Stomach (tissue), 19 donors: Measurements from ENCODE around the gene RNU6-7. TPM values are rescaled to one million over a fixed set of nuclear protein-coding genes. Genes with fewer than 3 reads are reported as not detected.
A peak's percentile ranks its signal among the peaks of the same experiment; 100 is the strongest.

Source experiments
- DNase-seq, 2 donors: peaks; one replicate each; pipeline versions ENCODE4 v3.0.0 to v3.0.0-alpha.2; 2013 to 2019
- H3K27ac ChIP-seq, 5 donors: fragments of 200-600 bp in 4 of 5; sonication (generic) in 4 of 5; one replicate each; pipeline ENCODE4 v1.5.1; 2013 to 2019; ENCODE audit warnings: mild to moderate bottlenecking in 1 of 5, moderate library complexity in 1 of 5
- H3K27me3 ChIP-seq, 3 donors: fragments of 200-600 bp; sonication (generic); one replicate each; pipeline ENCODE4 v1.5.1; 2017 to 2019; ENCODE audit warnings: mixed run types in 1 of 3
- H3K36me3 ChIP-seq, 4 donors: fragments of 200-600 bp; sonication (generic); 1 replicate in 3 of 4; 2 replicates in 1 of 4; pipeline ENCODE4 v1.5.1; 2016 to 2019
- H3K4me1 ChIP-seq, 4 donors: fragments of 200-600 bp; sonication (generic); one replicate each; pipeline ENCODE4 v1.5.1; 2016 to 2019
- H3K4me3 ChIP-seq, 4 donors: fragments of 200-600 bp; sonication (generic) in 3 of 4; one replicate each; pipeline ENCODE4 v1.5.1; 2016 to 2019; ENCODE audit warnings: mild to moderate bottlenecking in 1 of 4
- H3K9me3 ChIP-seq, 4 donors: fragments of 200-600 bp; sonication (generic); one replicate each; pipeline ENCODE4 v1.5.1; 2016 to 2019
- EP300 ChIP-seq: sonication (generic); formaldehyde crosslinking; IDR thresholded peaks from one replicate; pipeline ENCODE4 v1.6.1; 2017; ENCODE audit warnings: antibody characterized with exemption
- POLR2A ChIP-seq, 4 donors: fragments of 450-650 bp; IDR thresholded peaks; one replicate each; pipeline ENCODE4 v1.6.1; 2016; ENCODE audit warnings: antibody characterized with exemption in 4 of 4, control low read depth in 2 of 4, mild to moderate bottlenecking in 1 of 4, moderate library complexity in 1 of 4
- POLR2AphosphoS5 ChIP-seq, 3 donors: sonication (generic); formaldehyde crosslinking; IDR thresholded peaks; one replicate each; pipeline ENCODE4 v1.6.1; 2016; ENCODE audit warnings: antibody characterized with exemption in 3 of 3
- WGBS, 5 donors: extraction: QIAGEN DNeasy Blood & Tissue Kit in 3 of 5; methylation state at CpG; one replicate each; pipeline versions ENCODE4 v1.1.5 to v1.1.7; 2013 to 2018; 5-methylcytosine and 5-hydroxymethylcytosine counted together
- intact Hi-C: fragments of 100-400 bp; cut with DNase I; formaldehyde crosslinking; loops from one replicate; pipeline ENCODE4 v1.15.1; 2023; ENCODE audit warnings: low total_unique reads
- long read RNA-seq, 10 donors: transcript quantifications; one replicate each; lab custom pipeline, GENCODE V29; 2026
- polyA plus RNA-seq, 3 donors: library from polyadenylated mRNA; stranded (reverse); fragments of 200-250 nt; gene quantifications; one replicate each; pipeline ENCODE4 v1.2.3, GENCODE V29; 2013
- total RNA-seq, 5 donors: library from RNA; depleted of rRNA; stranded (reverse); fragments of >200 nt; gene quantifications; one replicate each; pipeline versions ENCODE4 v1.1.0 to v1.2.3, GENCODE V29; 2014 to 2016
- TF ChIP-seq, protein P1 (sequence below), 7 experiments: fragments of 450-650 bp in 4 of 7; fragments of 200-600 bp in 3 of 7; sonication (generic) in 3 of 7; IDR thresholded peaks; one replicate each; pipeline ENCODE4 v1.5.1; 2016 to 2019; ENCODE audit warnings: antibody characterized with exemption in 7 of 7, control low read depth in 2 of 7, mild to moderate bottlenecking in 1 of 7
- donor health status: healthy with polysubstance abuse.
- donor health status: Bipolar disorder and iron deficiency.
- donor health status: healthy.

The RNU6-7 gene
- total RNA-seq (not detected), polyA plus RNA-seq (not detected)
- long read RNA-seq, donor 1: 0 reads
- long read RNA-seq, donor 2: 0 reads
- long read RNA-seq, donor 3: 0 reads
- long read RNA-seq, donor 4: 0 reads
- long read RNA-seq, donor 5: 0 reads
- long read RNA-seq, donor 6: 0 reads
- long read RNA-seq, donor 7: 0 reads
- long read RNA-seq, donor 8: 0 reads
- long read RNA-seq, donor 9: 0 reads
- long read RNA-seq, donor 10: 0 reads

DNA sequence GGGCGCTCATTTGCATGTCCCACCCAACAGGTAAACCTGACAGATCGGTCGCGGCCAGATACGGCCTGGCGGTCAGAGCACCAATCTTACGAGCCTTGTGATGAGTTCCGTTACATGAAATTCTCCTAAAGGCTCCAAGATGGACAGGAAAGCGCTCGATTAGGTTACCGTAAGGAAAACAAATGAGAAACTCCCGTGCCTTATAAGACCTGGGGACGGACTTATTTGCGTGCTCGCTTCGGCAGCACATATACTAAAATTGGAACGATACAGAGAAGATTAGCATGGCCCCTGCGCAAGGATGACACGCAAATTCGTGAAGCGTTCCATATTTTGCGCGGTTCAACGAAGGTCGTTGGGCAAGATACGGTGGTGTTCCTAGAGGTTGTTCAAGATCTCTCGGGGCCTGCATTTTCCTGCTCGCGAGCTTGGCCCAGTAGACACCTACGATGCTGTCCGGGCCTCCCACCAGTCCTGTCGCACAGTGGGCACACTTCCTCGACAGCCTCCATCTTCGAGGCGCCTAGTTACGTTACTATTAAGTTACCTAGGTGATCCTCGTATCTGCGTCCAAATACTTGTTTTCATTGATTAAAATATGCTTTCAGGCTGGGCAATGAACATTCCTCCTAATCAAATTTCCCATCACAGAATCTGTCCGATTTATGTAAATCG is at the start of gene RNU6-7:
Gene RNU6-7, plus strand, starts transcription at position 230 of the 675 bp plus-strand sequence.
- H3K4me1 ChIP-seq: peaks cover 9 to 44% (median 20%) of the 10 kb centered on the region in 4 donors
- no peaks in the 10 kb centered on the region for H3K9me3 ChIP-seq
- H3K27me3 ChIP-seq: no peaks in the 10 kb centered on the region
- WGBS, 5 donors: 1 to 4% (median 2%) methylated on average over 40 of the region's 40 CpGs
- TF ChIP-seq, protein P1, sequence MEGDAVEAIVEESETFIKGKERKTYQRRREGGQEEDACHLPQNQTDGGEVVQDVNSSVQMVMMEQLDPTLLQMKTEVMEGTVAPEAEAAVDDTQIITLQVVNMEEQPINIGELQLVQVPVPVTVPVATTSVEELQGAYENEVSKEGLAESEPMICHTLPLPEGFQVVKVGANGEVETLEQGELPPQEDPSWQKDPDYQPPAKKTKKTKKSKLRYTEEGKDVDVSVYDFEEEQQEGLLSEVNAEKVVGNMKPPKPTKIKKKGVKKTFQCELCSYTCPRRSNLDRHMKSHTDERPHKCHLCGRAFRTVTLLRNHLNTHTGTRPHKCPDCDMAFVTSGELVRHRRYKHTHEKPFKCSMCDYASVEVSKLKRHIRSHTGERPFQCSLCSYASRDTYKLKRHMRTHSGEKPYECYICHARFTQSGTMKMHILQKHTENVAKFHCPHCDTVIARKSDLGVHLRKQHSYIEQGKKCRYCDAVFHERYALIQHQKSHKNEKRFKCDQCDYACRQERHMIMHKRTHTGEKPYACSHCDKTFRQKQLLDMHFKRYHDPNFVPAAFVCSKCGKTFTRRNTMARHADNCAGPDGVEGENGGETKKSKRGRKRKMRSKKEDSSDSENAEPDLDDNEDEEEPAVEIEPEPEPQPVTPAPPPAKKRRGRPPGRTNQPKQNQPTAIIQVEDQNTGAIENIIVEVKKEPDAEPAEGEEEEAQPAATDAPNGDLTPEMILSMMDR (IDR thresholded peaks at IDR 0.05): no peak
- TF ChIP-seq POLR2AphosphoS5 (IDR thresholded peaks at IDR 0.05): peak in 1 of 3 donors; percentile 25
- intact Hi-C loops: no loop called here
- H3K4me3 ChIP-seq: peak within 1 kb of the TSS; percentile 65 to 84 (median 74)
- DNase-seq: peak in 1 of 2 donors; percentile 75
- peak within 1 kb of the TSS; percentile 67 to 85 (median 81) for H3K27ac ChIP-seq
- no peaks in the 10 kb centered on the region for H3K36me3 ChIP-seq

DNA sequence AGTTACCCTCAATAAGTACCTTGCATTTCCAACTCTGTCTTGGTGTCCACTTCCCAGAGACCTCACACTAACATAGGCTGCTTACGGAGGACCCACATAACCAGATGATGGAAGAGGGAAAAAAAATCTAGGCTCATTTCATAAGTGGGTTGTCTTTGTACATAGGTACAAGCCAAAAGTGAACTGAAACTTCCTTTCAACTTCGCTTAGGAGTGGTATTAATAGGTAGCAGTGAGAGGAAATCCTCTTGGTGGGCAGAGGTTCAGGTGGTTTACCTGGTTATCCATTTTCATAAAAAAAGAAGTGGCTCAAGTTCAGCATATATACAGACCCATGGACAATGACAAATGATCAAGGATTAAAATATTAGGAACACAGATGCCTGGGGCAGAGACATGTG is 35.8 kb upstream of the RNU6-7 start:
- DNase-seq: no peak
- H3K27ac ChIP-seq: no peak overlapping the region
- no peaks in the 10 kb centered on the region for H3K36me3 ChIP-seq
- H3K4me3 ChIP-seq: no peak overlapping the region
- intact Hi-C loops: no loop called here
- H3K4me1 ChIP-seq: no peaks in the 10 kb centered on the region
- 88 to 95% (median 94%) methylated on average over 2 of the region's 2 CpGs for WGBS, 5 donors
- H3K9me3 ChIP-seq: no peaks in the 10 kb centered on the region
- H3K27me3 ChIP-seq: no peaks in the 10 kb centered on the region
- no peak for TF ChIP-seq POLR2A (IDR thresholded peaks at IDR 0.05)
- TF ChIP-seq POLR2AphosphoS5 (IDR thresholded peaks at IDR 0.05): no peak
- no peak for TF ChIP-seq EP300
- TF ChIP-seq, protein P1 (IDR thresholded peaks at IDR 0.05): no peak

DNA sequence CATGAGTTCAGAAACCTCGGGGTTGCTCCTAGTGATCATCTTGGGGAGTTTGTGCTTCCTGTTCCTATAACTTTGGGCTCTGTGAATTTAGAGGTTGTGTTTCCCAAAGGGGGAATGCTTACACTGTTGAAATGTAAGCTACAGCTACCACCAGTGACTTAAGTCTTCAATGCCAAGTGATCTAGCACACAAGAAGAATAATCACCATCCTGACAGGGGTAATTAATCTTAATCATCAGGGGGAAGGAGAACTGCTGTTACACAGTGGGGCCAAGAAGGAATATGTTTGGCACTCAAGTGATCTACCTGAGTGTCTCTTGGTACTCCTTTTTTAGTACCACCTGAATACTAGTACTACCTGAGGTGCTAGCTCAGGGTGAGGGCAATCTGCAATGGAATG is 34.9 kb upstream of the RNU6-7 start:
- Histone ChIP-seq H3K36me3 (no peaks in the 10 kb centered on the region), H3K4me1 (no peaks in the 10 kb centered on the region), H3K4me3 (no peak overlapping the region), H3K9me3 (no peaks in the 10 kb centered on the region), H3K27me3 (no peaks in the 10 kb centered on the region), H3K27ac (no peak overlapping the region)
- 86 to 95% (median 87%) methylated on average over 1 of the region's 1 CpG for WGBS, 5 donors
- TF ChIP-seq POLR2A (IDR thresholded peaks at IDR 0.05) (no peak), EP300 (no peak), POLR2AphosphoS5 (IDR thresholded peaks at IDR 0.05) (no peak)
- TF ChIP-seq, protein P1 (IDR thresholded peaks at IDR 0.05): no peak
- DNase-seq: no peak
- intact Hi-C loops: no loop called here

DNA sequence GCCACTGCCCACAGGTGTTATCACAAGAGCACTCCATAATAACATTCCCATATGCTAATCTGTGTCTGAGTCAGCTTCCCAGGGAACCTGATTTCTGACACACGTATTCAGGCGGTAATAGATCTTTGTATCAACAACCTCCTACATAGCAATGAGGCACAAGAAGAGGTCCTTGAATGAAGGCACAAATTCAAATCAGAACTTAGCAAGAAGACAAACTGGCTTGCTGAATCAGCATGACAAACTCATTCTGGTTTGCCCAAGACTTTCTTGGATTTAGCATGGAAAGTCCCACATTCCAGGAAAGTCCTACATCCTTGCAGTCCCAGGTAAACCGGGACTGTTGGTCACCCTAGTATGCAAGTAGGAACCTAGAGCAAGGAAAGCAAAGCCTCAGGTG is 33.9 kb upstream of the RNU6-7 start:
- no peak overlapping the region for H3K27ac ChIP-seq
- H3K4me3 ChIP-seq: no peak overlapping the region
- H3K9me3 ChIP-seq: no peaks in the 10 kb centered on the region
- intact Hi-C loops: no loop called here
- no peaks in the 10 kb centered on the region for H3K27me3 ChIP-seq
- no peaks in the 10 kb centered on the region for H3K4me1 ChIP-seq
- DNase-seq: no peak
- no peak for TF ChIP-seq EP300
- TF ChIP-seq, protein P1 (IDR thresholded peaks at IDR 0.05): no peak
- no peak for TF ChIP-seq POLR2A (IDR thresholded peaks at IDR 0.05)
- TF ChIP-seq POLR2AphosphoS5 (IDR thresholded peaks at IDR 0.05): no peak
- no peaks in the 10 kb centered on the region for H3K36me3 ChIP-seq
- WGBS, 5 donors: 57 to 71% (median 67%) methylated on average over 3 of the region's 3 CpGs
